Right atrium auricular region (tissue), 2 donors: ENCODE measurements around the gene ANKUB1. TPM values are rescaled to one million over a fixed set of nuclear protein-coding genes. Genes with fewer than 3 reads are reported as not detected.
"Not testable (repeated sequence)": the region's sequence is repeated elsewhere in the genome, so short reads cannot be mapped to it uniquely, and the experiment has no call there.

Source experiments
- DNase-seq: peaks from one replicate; pipeline ENCODE4 v3.0.0-alpha.2; 2019; ENCODE audit warnings: low spot score
- H3K27ac ChIP-seq, 2 donors: fragments of 200-600 bp; sonication (generic); 1 replicate in 1 of 2; 2 replicates in 1 of 2; pipeline ENCODE4 v1.5.1; 2016 to 2019
- H3K27me3 ChIP-seq, 2 donors: fragments of 200-600 bp; sonication (generic); one replicate each; pipeline versions ENCODE4 v1.5.1 to v1.6.0; 2017 to 2019
- H3K36me3 ChIP-seq: fragments of 200-600 bp; sonication (generic); one replicate; pipeline ENCODE4 v1.5.1; 2016
- H3K4me1 ChIP-seq, 2 donors: fragments of 200-600 bp; sonication (generic); one replicate each; pipeline versions ENCODE4 v1.5.1 to v1.6.0; 2017 to 2019
- H3K4me3 ChIP-seq, 2 donors: fragments of 200-600 bp; sonication (generic); 1 replicate in 1 of 2; 2 replicates in 1 of 2; pipeline ENCODE4 v1.5.1; 2017 to 2019; ENCODE audit warnings: mild to moderate bottlenecking in 1 of 2, moderate library complexity in 1 of 2
- H3K9me3 ChIP-seq, 2 donors: fragments of 200-600 bp; sonication (generic); one replicate each; pipeline ENCODE4 v1.5.1; 2019
- CTCF ChIP-seq, 2 donors: fragments of 200-600 bp; sonication (generic); IDR thresholded peaks; one replicate each; pipeline ENCODE4 v1.5.1; 2019; ENCODE audit warnings: antibody characterized with exemption in 2 of 2
- total RNA-seq, 2 donors: library from RNA; depleted of rRNA; stranded (reverse); fragments of >200 nt; gene quantifications; one replicate each; pipeline ENCODE4 v1.1.0, GENCODE V29; 2016

Gene ANKUB1, protein sequence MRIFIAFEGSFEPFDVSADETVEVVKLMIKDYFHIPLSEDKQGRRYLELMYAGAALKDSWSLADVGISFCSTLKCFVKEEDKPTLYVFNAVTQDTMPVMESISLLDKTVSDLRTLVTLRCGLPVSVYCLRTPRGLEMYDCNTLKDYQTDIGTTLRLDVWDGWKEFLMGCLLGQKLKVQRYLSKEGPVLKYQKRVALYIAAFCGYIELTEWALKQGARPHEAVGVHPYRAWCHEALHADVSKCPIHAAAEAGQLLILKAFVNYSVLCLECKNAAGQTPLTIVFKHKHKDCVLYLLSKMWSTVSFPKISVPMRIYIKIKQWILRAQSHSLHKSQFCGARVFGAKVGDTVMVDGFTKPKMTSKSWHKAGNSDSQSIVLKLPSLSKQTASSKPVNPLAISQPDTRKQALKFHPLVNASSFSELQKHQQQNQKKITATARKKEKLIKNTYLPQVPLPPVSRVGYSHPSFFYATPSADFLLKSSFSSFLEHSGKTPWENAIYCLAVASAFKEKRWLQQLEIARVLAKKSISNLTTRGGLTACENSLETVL
- total RNA-seq = not detected

DNA sequence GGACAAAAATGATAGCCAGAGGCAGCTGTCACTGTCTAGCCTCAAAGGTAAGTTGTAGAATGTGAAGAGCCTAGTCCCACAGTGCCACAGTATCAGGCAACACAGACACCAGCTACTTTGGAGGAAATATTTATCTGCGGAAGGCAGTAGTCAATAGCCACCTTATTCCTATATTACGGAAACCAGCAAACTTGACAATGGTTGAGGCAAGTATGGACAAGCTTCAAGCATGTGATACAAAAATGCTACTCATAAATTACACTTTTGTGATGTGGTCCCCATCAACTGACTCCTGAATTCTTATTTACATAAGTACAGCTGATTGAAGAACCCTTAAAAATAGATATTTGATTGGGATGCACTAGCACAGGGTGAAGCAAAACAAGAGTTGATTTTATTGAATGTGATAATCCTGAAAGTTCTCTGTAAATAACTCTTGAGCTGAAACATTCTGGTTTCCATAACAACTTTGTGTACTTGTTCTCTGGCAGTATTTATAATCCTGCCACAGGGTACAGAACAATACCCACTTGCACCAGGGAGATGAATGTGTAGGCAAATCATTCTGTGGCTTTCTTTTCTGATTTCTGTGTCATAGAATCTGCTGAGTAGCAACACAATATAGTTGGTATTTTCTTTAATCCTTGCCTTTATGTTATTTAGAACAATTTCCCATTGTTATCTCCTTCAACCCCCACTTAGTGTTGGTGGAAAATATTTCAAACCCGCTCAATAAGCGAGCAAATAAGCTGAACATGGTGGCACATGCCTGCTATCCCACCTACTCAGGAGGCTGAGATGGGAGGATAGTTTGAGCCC is at the start of gene ANKUB1:
Gene ANKUB1, minus strand, starts transcription at position 103 of the 819 bp plus-strand sequence. CDS start 188 bp downstream, outside the sequence.
- Histone ChIP-seq H3K27ac (no peak within 1 kb of the TSS), H3K36me3 (no peaks in the 10 kb centered on the region), H3K4me3 (no peak within 1 kb of the TSS), H3K9me3 (no peaks in the 10 kb centered on the region), H3K27me3 (no peaks in the 10 kb centered on the region), H3K4me1 (no peaks in the 10 kb centered on the region)
- no peak for TF ChIP-seq CTCF (IDR thresholded peaks at IDR 0.05)
- no peak for DNase-seq

GRCh38 chr3:149839896-149840295 is 47.5 kb upstream of the ANKUB1 start:
- Histone ChIP-seq H3K4me3 (no peak overlapping the region), H3K36me3 (peaks cover 4% of the 10 kb centered on the region), H3K27ac (no peak overlapping the region), H3K4me1 (peaks cover 0 to 4% of the 10 kb centered on the region in 2 donors), H3K27me3 (no peaks in the 10 kb centered on the region), H3K9me3 (no peaks in the 10 kb centered on the region)
- DNase-seq = no peak
- no peak for TF ChIP-seq CTCF (IDR thresholded peaks at IDR 0.05)

- not testable (repeated sequence) for H3K4me3 ChIP-seq, DNase-seq, H3K36me3 ChIP-seq, H3K4me1 ChIP-seq, H3K27ac ChIP-seq, H3K9me3 ChIP-seq, H3K27me3 ChIP-seq
These were observed 47.1 kb upstream of the ANKUB1 start for GRCh38 chr3:149839469-149839868.

- DNase-seq, H3K4me3 ChIP-seq, H3K27me3 ChIP-seq, H3K4me1 ChIP-seq, H3K36me3 ChIP-seq, H3K9me3 ChIP-seq, H3K27ac ChIP-seq: not testable (repeated sequence)
These were observed 46.1 kb upstream of the ANKUB1 start for GRCh38 chr3:149838491-149838890.

DNA sequence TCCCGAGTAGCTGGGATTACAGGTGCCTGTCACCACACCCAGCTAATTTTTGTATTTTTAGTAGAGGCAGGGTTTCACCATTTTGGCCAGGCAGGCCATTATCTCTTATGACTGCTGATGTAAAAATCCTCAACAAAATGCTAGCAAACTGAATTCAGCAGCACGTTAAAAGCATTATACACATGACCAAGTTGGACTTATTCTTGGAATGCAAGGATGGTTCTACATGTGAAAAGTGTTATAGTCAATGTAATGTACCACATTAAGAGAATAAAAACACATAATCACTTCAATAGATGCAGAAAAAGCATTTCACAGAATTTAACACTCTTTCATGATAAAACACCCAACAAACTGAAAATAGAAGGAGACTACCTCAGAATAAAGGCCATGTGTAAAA is 40.9 kb upstream of the ANKUB1 start:
- peaks cover 2% of the 10 kb centered on the region for H3K36me3 ChIP-seq
- H3K27ac ChIP-seq = no peak overlapping the region
- no peak overlapping the region for H3K4me3 ChIP-seq
- TF ChIP-seq CTCF (IDR thresholded peaks at IDR 0.05) = no peak
- H3K27me3 ChIP-seq = no peaks in the 10 kb centered on the region
- peaks cover 8 to 17% of the 10 kb centered on the region in 2 donors for H3K9me3 ChIP-seq
- DNase-seq = no peak
- H3K4me1 ChIP-seq = peaks cover 0 to 17% of the 10 kb centered on the region in 2 donors

DNA sequence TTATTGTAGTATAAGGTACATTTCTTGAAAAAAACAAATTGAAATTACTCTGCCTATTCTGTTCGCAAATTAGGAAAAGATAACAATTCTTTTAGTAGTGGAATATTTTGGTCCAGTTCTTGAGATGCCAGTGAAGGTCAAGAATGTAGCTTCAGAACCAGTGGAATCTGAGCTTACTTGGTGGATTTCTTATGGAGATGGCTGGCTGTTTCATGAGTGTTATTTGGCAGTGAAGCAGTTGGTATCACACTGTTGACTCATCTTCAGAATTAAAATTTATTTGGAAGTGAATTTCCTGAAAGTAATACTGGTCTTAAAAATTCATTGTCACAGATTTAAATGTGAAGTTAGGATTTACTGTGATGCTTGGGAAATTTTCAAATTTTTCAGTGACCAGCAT is 39.7 kb upstream of the ANKUB1 start:
- no peak for DNase-seq
- no peak for TF ChIP-seq CTCF (IDR thresholded peaks at IDR 0.05)
- peaks cover 0 to 17% of the 10 kb centered on the region in 2 donors for H3K4me1 ChIP-seq
- H3K4me3 ChIP-seq = no peak overlapping the region
- H3K27me3 ChIP-seq = no peaks in the 10 kb centered on the region
- no peak overlapping the region for H3K27ac ChIP-seq
- H3K9me3 ChIP-seq = peaks cover 8 to 17% of the 10 kb centered on the region in 2 donors
- H3K36me3 ChIP-seq = no peaks in the 10 kb centered on the region
